ENCODE measurements around the gene TTC23L.
"Not testable (repeated sequence)": the region's sequence is repeated elsewhere in the genome, so short reads cannot be mapped to it uniquely, and the experiment has no call there.

TTC23L gene

DNA sequence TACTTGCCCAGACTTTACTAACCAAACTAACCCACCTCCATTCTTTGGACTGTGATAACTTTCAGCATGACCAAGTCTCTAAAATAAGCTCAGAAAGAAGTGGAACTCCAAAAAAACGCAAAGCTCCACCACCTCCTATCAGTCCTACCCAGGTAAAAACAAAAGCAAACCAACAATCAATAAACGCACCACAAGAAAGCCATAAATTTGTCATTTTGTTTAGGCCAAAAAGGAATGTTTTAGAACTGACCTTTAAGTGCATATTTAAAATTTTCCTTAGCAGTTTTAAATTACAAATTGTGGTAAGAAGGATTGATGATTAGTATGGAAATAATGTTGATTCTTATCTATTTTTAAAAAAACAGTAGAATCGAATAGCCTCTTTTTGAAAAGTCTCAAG is 25.5 kb upstream of the TTC23L start:
- Histone ChIP-seq H3K27ac (ENCODE audit: low read depth, low read length) (no peak overlapping the region), H3K36me3 (ENCODE audit: insufficient read depth, low read length) (peaks cover 34% of the 10 kb centered on the region), H2AFZ (ENCODE audit: low read length, unreplicated experiment) (no peak overlapping the region), H3K79me2 (ENCODE audit: control insufficient read depth, insufficient read depth, low read length, unreplicated experiment) (no peaks in the 10 kb centered on the region), H3K4me1 (ENCODE audit: control insufficient read depth, insufficient read depth, low read length, unreplicated experiment) (peaks cover 10% of the 10 kb centered on the region), H3K4me3 (ENCODE audit: low read depth, low read length) (no peak overlapping the region), H3K27me3 (ENCODE audit: insufficient read depth, low read length) (no peaks in the 10 kb centered on the region)

DNA sequence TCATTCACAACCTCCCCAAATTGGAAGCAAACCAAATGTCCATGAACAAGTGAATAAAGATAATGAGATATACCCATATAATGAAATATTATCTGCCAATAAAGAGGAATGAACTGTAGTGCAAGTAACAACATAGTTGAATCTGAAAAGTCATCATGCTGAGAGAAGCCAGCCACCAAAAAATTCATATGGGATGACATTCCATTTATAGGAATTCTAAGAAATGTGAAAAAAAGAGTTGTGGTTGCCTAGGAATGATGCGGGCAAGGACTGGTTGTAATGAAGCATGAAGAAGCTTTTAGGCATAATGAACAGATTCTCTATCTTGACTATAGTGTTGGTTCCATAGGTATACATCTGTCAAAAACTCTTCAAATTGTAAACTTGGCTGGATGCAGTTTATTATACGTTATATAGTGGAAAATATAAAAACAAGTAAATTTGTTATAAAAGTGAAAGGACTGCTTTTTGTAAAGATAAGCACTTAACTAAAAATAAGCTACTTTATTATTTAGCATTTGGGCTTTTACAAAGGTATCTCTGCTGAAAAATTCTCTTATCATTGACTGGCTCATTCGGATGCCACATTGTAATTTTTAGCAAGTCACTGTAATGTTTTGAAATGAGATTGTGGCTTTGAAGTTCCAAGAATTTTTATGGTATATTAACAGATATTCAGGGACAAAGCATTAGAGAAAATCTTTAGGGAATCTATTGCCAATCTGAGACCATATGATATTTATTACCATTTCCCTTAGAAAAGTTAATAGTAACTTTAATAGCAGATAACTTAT is 21.2 kb upstream of the TTC23L start:
- no peak overlapping the region for H3K27ac ChIP-seq (ENCODE audit: low read depth, low read length)
- H3K27me3 ChIP-seq (ENCODE audit: insufficient read depth, low read length): no peaks in the 10 kb centered on the region
- no peak overlapping the region for H3K4me3 ChIP-seq (ENCODE audit: low read depth, low read length)
- no peaks in the 10 kb centered on the region for H3K4me1 ChIP-seq (ENCODE audit: control insufficient read depth, insufficient read depth, low read length, unreplicated experiment)
- no peak overlapping the region for H2AFZ ChIP-seq (ENCODE audit: low read length, unreplicated experiment)
- H3K79me2 ChIP-seq (ENCODE audit: control insufficient read depth, insufficient read depth, low read length, unreplicated experiment): no peaks in the 10 kb centered on the region
- peaks cover 33% of the 10 kb centered on the region for H3K36me3 ChIP-seq (ENCODE audit: insufficient read depth, low read length)

DNA sequence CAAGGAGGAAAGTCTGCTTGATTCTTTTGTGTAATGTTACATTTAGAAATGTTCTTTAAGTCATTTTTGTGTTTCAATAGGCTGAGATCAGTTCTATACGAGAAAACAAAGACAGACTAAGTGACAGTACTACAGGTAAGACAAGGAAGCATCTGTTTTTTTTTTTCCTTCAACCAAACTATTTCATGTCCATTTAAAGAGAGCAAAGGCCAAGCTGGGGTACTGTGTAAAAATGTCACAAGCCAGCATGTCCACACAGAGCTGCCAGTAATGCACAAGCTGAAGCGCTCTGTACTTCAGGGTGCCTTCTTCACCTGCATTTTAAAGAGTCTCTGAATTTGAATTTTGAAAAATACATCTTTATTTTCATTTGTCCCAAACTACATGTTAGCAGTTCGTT is 20.2 kb upstream of the TTC23L start:
- Histone ChIP-seq H3K27ac (ENCODE audit: low read depth, low read length) (no peak overlapping the region), H3K36me3 (ENCODE audit: insufficient read depth, low read length) (peaks cover 33% of the 10 kb centered on the region), H3K79me2 (ENCODE audit: control insufficient read depth, insufficient read depth, low read length, unreplicated experiment) (no peaks in the 10 kb centered on the region), H3K4me3 (ENCODE audit: low read depth, low read length) (no peak overlapping the region), H3K4me1 (ENCODE audit: control insufficient read depth, insufficient read depth, low read length, unreplicated experiment) (no peaks in the 10 kb centered on the region), H2AFZ (ENCODE audit: low read length, unreplicated experiment) (no peak overlapping the region), H3K27me3 (ENCODE audit: insufficient read depth, low read length) (no peaks in the 10 kb centered on the region)

DNA sequence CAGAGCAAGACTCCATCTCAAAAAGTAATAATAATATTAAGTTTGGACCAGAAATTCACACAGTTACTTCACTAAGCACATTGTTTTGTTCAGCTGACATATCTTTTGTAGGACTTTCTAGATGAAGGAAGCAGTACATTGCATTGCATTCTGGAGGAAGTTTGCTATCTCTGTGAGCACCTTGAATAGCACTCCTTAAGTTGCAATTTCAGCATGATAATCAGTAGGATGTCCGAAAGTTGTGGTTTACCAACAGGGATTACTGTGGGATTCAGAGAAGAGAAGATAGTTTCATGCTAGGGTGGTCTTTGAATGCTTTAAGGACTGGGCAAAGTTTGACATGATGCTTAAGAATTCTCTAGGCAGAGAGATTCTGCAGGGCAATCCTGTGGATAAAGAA is 18.4 kb upstream of the TTC23L start:
- no peak overlapping the region for H3K27ac ChIP-seq (ENCODE audit: low read depth, low read length)
- H2AFZ ChIP-seq (ENCODE audit: low read length, unreplicated experiment): no peak overlapping the region
- no peaks in the 10 kb centered on the region for H3K27me3 ChIP-seq (ENCODE audit: insufficient read depth, low read length)
- H3K79me2 ChIP-seq (ENCODE audit: control insufficient read depth, insufficient read depth, low read length, unreplicated experiment): no peaks in the 10 kb centered on the region
- H3K4me3 ChIP-seq (ENCODE audit: low read depth, low read length): no peak overlapping the region
- peaks cover 33% of the 10 kb centered on the region for H3K36me3 ChIP-seq (ENCODE audit: insufficient read depth, low read length)
- no peaks in the 10 kb centered on the region for H3K4me1 ChIP-seq (ENCODE audit: control insufficient read depth, insufficient read depth, low read length, unreplicated experiment)

DNA sequence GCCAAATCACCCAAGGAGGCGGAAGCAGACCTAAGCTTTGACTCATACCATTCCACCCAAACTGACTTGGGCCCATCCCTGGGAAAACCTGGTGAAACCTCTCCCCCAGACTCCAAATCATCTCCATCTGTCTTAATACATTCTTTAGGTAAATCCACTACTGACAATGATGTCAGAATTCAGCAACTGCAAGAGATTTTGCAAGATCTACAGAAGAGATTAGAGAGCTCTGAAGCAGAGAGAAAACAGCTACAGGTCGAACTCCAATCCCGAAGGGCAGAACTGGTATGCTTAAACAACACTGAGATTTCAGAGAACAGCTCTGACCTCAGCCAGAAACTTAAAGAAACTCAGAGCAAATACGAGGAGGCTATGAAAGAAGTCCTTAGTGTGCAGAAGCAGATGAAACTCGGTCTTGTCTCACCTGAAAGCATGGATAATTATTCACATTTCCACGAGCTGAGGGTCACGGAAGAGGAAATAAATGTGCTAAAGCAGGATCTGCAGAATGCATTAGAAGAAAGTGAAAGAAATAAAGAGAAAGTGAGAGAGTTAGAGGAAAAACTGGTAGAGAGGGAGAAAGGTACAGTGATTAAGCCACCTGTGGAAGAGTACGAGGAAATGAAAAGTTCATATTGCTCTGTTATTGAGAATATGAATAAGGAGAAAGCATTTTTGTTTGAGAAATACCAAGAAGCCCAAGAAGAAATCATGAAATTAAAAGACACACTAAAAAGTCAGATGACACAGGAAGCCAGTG is 15.8 kb upstream of the TTC23L start:
- Histone ChIP-seq H3K79me2 (ENCODE audit: control insufficient read depth, insufficient read depth, low read length, unreplicated experiment) (no peaks in the 10 kb centered on the region), H3K27me3 (ENCODE audit: insufficient read depth, low read length) (no peaks in the 10 kb centered on the region), H3K4me1 (ENCODE audit: control insufficient read depth, insufficient read depth, low read length, unreplicated experiment) (no peaks in the 10 kb centered on the region), H2AFZ (ENCODE audit: low read length, unreplicated experiment) (no peak overlapping the region), H3K36me3 (ENCODE audit: insufficient read depth, low read length) (peaks cover 56% of the 10 kb centered on the region), H3K4me3 (ENCODE audit: low read depth, low read length) (no peak overlapping the region), H3K27ac (ENCODE audit: low read depth, low read length) (no peak overlapping the region)

DNA sequence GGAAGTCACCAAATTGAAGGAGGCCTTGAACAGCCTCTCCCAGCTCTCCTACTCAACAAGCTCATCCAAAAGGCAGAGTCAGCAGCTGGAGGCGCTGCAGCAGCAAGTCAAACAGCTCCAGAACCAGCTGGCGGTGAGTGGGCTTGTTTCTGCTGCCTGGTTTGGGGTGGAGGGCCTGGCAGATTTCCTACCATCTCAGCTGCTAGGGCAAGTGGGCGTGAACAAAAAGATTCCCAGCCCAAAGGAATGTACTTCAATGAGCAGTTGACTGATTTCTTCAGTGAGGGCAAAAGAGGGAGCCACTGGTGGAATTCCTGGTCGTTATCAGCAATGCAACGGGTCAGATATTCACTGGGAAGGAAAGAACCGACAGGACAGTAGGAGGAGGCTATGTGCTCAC is 12.6 kb upstream of the TTC23L start:
- Histone ChIP-seq H3K79me2 (ENCODE audit: control insufficient read depth, insufficient read depth, low read length, unreplicated experiment) (no peaks in the 10 kb centered on the region), H3K27ac (ENCODE audit: low read depth, low read length) (no peak overlapping the region), H3K36me3 (ENCODE audit: insufficient read depth, low read length) (peaks cover 55% of the 10 kb centered on the region)

DNA sequence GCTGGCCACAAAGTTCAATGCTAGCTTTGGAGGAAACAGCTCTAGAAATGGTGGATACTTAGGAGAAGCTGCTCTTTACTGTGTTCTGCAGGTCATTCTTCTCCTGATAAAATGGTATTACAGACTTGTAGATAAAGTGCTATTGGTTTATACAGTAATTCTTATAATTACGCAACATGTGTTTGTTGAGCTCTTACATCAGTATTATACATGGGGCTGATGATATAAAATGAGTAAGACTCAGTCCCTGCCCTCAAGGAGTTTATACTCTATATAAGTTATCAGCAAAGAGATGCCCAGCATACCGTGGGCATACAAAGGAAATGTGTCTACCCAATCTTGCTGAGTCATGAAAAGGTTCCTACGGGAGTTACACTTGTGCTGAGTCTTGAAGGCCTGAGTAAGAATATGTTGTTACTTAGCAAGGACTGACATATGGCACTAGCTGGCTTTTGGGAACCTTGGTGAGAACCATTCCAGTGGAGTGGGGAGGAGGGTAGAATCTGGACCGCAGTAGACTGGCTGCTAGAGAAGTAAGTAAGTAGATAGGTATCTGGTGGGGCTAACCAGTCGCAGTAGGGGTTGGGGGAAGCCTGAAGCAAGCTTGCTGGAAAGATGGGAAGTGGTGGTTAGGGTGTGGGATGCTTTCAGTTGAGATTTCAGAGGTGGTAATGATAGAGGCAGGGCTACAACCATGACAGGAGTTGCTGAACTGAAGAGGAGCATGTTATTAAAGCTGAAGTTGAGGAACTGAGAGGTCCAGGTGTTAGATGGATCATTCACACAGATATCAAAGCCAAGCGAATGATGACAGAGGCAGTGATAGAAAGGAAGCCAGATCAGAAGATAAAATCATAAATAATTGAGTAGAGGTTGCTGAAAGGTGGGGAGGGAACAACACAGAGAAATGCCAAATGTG is 11.1 kb upstream of the TTC23L start:
- H3K4me3 ChIP-seq (ENCODE audit: low read depth, low read length): no peak overlapping the region
- no peaks in the 10 kb centered on the region for H3K4me1 ChIP-seq (ENCODE audit: control insufficient read depth, insufficient read depth, low read length, unreplicated experiment)
- no peaks in the 10 kb centered on the region for H3K79me2 ChIP-seq (ENCODE audit: control insufficient read depth, insufficient read depth, low read length, unreplicated experiment)
- no peak overlapping the region for H3K27ac ChIP-seq (ENCODE audit: low read depth, low read length)
- H3K27me3 ChIP-seq (ENCODE audit: insufficient read depth, low read length): no peaks in the 10 kb centered on the region
- no peak overlapping the region for H2AFZ ChIP-seq (ENCODE audit: low read length, unreplicated experiment)
- peaks cover 57% of the 10 kb centered on the region for H3K36me3 ChIP-seq (ENCODE audit: insufficient read depth, low read length)

More for the DNA sequence above, 12.6 kb upstream of the TTC23L start:
- no peak overlapping the region for H2AFZ ChIP-seq (ENCODE audit: low read length, unreplicated experiment)
- no peaks in the 10 kb centered on the region for H3K4me1 ChIP-seq (ENCODE audit: control insufficient read depth, insufficient read depth, low read length, unreplicated experiment)
- H3K4me3 ChIP-seq (ENCODE audit: low read depth, low read length): no peak overlapping the region
- no peaks in the 10 kb centered on the region for H3K27me3 ChIP-seq (ENCODE audit: insufficient read depth, low read length)

DNA sequence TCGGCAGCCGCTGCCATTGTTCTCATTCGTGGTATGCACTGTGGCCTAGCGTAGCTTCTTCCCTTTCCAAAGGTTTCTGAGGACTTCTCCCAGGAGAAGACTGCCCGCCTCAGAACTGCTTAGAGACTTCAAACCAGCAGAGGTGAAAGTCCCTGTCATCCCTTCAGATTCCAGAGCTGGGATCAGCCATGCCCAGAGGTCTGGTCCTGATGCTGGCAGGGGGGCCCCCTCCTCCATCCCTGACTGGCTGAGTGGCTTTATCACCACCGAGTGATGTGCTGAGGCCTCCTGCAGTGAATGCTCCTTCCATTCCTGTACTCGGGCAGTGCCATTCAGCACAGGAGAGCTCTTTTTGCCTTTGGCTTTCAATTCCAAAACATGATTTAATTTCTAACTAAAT is 8.1 kb upstream of the TTC23L start:
- peaks cover 42% of the 10 kb centered on the region for H3K36me3 ChIP-seq (ENCODE audit: insufficient read depth, low read length)
- H3K27ac ChIP-seq (ENCODE audit: low read depth, low read length); H3K79me2 ChIP-seq (ENCODE audit: control insufficient read depth, insufficient read depth, low read length, unreplicated experiment); H3K4me1 ChIP-seq (ENCODE audit: control insufficient read depth, insufficient read depth, low read length, unreplicated experiment); H3K4me3 ChIP-seq (ENCODE audit: low read depth, low read length); H2AFZ ChIP-seq (ENCODE audit: low read length, unreplicated experiment); H3K27me3 ChIP-seq (ENCODE audit: insufficient read depth, low read length): not testable (repeated sequence)

DNA sequence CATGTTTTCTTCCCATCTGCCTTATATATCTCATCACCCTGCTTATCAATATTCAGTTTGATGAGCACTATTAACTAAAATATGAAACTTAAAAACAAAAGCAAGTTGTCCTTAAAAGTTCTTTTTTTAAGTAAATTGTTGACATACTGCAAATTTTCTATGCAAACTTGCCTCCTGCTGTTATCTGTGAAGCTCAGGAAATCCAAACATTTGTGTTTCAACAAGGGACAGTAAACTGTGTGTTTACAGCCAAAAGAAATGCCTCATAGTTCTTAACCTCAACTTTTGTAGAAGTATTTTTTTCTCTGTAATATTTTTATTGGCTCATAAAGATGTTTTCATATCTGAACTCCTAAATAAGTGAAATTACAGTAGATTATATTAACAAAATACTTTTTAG is 7.7 kb upstream of the TTC23L start:
- H3K36me3 ChIP-seq (ENCODE audit: insufficient read depth, low read length): peaks cover 38% of the 10 kb centered on the region
- H3K4me1 ChIP-seq (ENCODE audit: control insufficient read depth, insufficient read depth, low read length, unreplicated experiment): no peaks in the 10 kb centered on the region

DNA sequence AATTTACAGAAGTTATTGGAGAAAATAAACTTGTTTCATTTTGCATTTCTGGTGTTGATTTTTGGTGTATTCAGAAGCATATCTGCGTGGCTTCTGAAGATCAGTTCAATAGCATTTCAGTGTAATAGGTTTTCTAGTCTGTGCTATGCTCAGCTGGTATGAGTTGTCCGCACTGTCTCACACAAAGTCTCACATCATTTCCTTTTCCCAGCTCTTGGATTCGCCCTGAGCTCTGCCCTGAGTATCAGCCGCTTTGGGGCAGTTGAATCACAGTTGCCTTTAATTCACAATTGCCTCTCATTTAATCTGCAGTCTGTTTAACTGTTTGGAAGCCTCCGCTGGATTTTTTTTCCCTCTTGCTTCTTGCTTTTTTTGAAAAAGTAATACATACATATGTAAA is 6.4 kb upstream of the TTC23L start:
- Histone ChIP-seq H3K4me3 (ENCODE audit: low read depth, low read length) (no peak overlapping the region), H2AFZ (ENCODE audit: low read length, unreplicated experiment) (no peak overlapping the region), H3K79me2 (ENCODE audit: control insufficient read depth, insufficient read depth, low read length, unreplicated experiment) (no peaks in the 10 kb centered on the region), H3K36me3 (ENCODE audit: insufficient read depth, low read length) (peaks cover 25% of the 10 kb centered on the region), H3K4me1 (ENCODE audit: control insufficient read depth, insufficient read depth, low read length, unreplicated experiment) (no peaks in the 10 kb centered on the region), H3K27me3 (ENCODE audit: insufficient read depth, low read length) (no peaks in the 10 kb centered on the region), H3K27ac (ENCODE audit: low read depth, low read length) (no peak overlapping the region)

More for the DNA sequence above, 7.7 kb upstream of the TTC23L start:
- no peaks in the 10 kb centered on the region for H3K27me3 ChIP-seq (ENCODE audit: insufficient read depth, low read length)
- H2AFZ ChIP-seq (ENCODE audit: low read length, unreplicated experiment): no peak overlapping the region
- no peak overlapping the region for H3K4me3 ChIP-seq (ENCODE audit: low read depth, low read length)
- no peaks in the 10 kb centered on the region for H3K79me2 ChIP-seq (ENCODE audit: control insufficient read depth, insufficient read depth, low read length, unreplicated experiment)
- H3K27ac ChIP-seq (ENCODE audit: low read depth, low read length): no peak overlapping the region

All from ACC112 (cell line).